Measurements from ENCODE around the gene DDX49.
"Not testable (repeated sequence)": the region's sequence is repeated elsewhere in the genome, so short reads cannot be mapped to it uniquely, and the experiment has no call there.

DDX49 gene

DNA sequence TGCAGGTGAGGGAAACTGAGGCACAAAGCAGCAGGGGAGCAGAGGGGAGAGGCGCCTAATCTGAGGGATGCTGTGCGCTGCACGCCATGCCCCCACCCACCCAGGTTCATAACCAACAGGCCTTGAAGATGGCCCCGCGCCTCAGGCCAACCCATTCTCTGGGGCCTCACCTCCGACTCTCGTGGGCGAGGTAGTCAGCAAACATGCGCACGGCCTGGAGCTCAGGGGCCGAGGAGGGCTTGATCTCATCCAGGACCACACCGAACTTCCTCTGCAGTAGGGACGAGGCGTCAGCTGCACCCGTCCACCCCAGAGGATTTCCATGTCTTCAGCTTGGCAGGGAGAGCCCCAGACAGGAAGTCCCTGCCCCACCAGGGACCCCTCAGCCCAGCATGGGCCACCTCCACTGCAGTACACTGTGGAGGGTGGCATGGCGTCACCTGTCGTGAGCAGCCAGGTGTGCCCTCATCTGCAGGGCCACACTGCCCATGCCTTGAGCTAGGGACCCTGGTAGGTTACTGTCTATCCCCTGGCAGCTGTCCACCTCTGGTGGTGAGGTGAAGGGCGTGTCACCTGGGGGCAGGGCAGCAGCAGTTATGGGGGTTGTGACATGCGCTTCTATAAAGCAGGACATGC is 8.6 kb upstream of the DDX49 start:
- DNase-seq, result no peak

DNA sequence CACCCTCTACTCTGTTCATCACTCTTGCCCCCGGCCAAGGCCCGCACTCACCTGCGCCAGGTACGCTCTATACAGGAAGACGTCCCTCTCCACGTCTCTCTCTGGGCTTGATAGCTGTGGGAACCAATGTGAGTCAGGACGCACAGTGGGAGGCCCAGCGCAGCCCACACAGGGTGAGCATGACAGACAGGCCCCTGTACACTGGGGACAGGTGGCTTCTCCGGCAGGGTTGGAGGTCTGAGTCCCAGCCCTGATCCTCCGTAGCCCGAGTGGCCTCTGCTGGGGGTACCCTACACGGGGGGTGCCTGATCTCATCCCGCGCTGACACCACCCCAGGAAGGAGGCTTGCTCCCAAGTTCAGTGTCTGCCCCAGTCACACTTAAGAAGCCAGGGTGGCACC is 6.6 kb upstream of the DDX49 start:
- no peak for DNase-seq

DNA sequence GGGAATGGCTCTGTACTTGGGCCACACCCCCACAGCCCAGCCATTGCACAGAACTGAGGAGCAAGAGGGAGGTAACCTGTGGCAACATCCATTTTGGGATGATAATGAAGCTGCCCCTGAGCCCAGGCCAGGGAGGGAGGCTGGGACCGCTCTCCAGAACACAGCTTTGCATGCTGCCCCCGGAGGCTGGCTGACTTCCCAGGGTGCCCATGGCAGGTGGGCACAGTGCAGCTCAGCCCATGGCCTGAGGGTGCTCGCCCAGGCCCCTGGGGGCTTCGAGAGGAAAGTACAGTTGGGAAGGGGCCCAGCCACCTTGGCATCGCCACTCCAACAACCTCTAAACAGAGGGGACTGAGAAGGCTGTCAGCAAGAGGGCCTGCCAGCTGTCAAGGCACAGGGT is 6.0 kb upstream of the DDX49 start:
- no peak for DNase-seq

DNA sequence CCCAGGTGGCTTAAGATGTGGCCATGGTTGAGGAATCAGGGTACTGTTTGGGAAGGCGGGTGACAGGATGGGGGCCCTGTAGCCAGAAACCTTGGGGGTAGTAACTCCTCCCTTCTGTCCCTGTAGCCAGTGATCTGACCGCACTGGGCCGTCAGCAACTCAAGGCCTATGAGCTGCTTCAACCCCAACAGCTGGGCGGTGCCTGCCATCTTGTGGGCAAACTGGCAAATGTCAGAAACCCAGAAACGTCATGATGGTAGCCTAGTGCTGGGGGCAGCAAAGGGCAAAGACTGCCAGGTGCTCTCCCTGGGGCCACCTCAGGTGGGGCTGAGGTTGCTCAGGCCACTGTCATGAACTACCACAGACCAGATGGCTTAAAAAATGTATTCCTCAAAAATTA is 3.9 kb upstream of the DDX49 start:
- DNase-seq, result peak; percentile 58 to 66 (median 65)

DNA sequence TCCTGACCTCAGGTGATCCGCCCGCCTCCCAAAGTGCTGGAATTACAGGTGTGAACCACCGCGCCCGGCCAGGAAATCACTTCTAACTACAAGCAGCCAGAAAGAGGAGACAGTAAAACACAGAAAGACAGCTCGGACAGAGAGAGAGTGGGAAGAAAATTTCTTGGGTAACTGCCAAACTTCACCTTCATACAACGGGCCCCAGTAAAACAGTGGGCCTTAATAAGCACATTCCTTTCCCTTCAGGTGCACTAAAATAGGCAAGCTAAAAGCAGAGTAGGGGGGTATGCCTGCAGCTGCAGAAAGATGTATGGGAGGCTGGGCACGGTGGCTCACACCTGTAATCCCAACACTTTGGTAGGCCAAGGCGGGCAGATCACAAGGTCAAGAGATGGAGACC is 1.9 kb upstream of the DDX49 start:
- DNase-seq, result not testable (repeated sequence)

DNA sequence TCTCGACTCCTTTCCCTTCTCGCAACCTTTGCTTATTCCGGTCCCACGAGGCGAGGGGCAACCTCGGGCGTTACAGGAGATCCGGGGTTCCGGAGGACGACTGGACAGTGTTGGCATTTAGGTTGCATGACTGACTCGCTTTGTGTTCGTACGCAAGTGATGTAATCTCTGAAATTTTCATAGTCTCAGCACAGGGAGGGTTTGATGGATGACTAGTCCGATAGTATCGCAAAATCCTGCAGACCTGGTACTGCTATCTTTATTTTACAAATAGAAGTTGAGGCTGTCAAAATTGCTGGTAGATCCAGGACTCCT is 342 bp downstream of the DDX49 start:
- DNase-seq, result peak in 1 of 3 donors; percentile 12

DNA sequence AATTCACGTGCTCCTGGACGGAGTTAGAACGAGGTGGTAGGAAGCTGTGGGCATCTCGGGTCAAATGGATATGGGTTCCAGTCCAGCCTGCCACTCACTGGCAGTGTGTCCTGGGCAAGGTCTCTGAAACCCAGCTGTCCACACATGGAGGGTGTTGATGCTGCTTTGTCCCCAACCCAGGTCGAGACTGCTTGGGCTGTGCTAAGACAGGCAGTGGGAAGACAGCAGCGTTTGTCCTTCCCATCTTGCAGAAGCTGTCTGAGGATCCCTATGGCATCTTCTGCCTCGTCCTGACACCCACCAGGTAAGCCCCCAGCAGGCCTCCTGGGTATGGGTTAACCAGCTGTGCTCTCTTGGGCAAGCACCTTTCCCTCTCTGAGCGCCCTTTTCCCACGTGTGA is 885 bp downstream of the DDX49 start:
- no peak for DNase-seq

DNA sequence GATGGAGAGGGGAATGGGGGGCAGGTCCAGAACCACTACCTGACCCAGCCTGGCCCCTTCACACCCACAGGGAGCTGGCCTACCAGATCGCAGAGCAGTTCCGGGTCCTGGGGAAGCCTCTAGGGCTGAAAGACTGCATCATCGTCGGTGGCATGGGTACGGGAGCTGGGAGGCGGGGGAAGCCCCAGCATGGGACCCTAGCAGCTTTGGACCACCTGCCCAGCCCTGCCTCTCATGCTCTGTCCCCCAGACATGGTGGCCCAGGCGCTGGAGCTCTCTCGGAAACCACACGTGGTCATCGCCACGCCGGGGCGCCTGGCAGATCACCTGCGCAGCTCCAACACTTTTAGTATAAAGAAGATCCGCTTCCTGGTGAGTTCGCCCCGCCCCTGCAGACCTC is 2.1 kb downstream of the DDX49 start:
- no peak for DNase-seq

DNA sequence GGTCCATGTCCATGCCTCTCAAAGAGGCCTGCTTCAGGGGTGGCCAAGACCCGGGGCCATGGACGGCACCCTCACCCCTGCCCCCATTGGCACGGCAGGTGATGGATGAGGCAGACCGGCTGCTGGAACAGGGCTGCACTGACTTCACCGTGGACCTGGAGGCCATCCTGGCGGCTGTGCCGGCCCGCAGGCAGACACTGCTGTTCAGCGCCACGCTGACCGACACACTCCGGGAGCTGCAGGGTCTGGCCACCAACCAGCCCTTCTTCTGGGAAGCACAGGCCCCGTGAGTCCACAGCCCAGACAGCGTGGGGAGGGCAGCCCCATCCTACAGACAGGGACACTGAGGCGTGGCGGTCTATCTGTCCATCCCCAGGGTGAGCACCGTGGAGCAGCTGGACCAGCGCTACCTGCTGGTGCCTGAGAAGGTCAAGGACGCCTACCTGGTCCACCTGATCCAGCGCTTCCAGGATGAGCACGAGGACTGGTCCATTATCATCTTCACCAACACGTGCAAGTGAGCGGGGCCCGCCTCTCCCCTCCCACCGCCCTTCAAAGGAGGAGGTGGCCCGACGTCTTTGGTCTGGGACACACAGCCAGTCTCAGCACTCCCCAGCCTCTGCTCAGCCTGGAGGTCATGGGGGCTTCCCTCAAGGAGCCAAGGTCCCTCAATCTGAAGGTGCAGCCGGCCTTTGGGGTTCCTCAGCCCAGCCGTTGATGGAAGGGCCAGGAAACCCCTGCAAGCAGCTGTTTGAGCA is 2.9 kb downstream of the DDX49 start:
- DNase-seq, result no peak

DNA sequence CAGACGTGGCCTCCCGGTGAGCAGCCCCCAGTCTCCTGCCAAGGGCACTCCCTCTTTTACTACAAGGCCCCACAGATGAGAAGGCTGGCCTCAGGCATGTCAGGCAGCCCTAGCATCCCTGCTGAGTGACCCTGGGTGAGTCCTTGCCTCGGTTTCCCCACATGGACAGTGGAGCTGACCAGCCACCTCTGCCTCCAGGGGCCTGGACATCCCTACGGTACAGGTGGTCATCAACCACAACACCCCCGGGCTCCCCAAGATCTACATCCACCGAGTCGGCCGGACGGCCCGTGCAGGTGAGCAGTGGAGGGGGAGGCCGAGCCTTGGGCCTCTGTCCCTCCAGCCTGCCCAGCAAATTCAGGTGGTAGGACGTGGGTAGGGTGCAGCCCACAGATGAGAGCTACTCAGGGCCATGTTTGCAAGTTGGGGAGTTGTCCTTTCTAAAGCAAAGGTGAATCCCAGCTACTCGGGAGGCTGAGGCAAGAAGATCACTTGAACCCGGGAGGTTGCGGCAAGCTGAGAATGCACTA is 5.2 kb downstream of the DDX49 start:
- DNase-seq, result no peak

DNA sequence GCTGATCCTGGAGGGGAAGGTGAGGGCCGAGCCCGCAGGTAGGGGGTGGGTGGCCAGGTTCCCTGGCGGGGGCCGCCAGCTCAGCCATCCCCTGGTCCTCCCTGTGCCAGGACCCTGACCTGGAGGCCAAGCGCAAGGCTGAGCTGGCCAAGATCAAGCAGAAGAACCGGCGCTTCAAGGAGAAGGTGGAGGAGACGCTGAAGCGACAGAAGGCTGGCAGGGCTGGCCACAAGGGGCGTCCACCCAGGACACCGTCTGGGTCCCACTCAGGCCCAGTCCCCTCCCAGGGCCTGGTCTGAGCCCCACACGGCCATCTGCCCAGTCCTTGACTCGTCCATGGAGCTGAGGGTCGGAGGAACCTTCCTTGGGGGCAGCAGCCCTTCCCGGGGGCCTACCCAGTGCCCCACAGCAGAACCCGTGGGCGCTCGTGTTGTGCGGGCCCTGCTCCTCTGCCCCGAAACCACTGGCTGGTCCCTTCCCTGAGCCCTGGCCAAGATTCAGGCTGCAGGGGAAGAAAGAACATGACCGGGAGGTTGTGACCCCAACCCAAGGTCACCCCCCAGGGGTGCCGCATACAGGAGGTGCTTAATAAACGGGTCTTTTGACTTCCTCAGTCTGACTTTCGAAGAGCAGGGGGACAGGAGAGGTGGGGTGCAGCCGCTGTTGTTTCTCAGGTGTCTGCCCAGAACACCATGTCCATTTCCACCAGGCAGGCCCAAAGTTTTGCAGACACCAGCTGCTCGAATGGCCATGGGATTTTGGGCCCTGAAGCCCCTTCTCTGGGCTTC is 8.7 kb downstream of the DDX49 start:
- DNase-seq, result no peak

DNA sequence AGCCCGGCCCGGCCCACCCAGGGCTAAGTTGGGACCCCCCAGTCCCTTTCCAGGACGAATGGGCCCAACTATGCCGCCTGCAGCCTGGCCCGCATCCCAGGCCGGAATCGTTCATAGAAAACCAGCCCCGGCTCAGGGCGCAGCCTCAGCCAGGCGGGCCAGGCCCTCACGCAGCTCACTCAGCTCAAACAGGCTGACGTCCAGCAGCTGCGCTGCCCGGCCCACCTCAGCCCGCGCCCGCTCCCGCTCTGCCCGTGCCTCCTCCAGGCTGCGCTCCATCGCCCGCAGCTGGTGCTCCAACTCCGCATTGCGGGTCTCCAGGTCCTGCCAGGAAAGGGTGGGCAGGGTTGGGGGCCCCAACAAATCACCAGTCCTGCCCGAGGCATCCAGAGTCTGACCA is 9.8 kb downstream of the DDX49 start:
- DNase-seq, result no peak

DNA sequence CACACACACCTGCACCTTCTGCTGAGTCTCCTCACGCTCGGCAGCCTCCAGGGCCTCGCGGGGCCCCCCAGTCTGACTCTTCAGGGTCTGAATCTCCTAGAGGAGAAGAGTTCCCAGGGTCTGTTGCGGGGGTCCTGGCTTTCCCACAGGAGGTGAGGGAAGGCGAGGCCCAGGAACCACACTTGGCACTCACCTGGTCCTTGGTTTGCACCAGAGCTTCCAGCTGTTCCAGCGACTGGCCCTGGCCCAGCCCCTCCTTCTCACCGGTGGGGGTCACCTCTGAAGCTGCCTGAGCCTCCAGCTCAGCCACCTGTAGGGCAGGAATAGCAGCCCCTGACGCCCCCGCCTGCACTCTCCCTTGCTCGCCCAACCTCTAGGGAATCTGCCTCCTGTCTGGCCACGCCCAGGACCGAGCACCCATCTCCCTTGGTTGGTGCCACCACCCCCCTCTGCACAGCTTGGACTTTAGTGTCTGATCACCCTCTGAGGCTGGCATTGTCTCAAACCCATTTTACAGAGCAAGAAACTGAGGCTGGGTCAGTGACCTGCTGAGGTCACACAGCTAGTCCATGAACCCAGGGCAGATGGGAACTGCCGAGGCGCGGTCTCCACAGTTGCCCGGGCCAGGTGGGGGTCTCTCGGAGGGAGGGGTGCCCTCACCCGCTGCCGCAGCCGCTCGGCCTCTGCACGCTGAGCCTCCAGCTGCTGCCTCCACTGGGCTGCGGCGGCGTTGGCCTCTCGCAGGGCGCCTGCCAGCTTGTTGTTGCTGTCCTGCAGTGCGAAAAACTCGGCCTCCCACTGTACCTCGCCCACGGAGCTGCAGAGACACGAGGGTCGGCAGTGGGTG is 12.0 kb downstream of the DDX49 start:
- DNase-seq, result no peak

DNA sequence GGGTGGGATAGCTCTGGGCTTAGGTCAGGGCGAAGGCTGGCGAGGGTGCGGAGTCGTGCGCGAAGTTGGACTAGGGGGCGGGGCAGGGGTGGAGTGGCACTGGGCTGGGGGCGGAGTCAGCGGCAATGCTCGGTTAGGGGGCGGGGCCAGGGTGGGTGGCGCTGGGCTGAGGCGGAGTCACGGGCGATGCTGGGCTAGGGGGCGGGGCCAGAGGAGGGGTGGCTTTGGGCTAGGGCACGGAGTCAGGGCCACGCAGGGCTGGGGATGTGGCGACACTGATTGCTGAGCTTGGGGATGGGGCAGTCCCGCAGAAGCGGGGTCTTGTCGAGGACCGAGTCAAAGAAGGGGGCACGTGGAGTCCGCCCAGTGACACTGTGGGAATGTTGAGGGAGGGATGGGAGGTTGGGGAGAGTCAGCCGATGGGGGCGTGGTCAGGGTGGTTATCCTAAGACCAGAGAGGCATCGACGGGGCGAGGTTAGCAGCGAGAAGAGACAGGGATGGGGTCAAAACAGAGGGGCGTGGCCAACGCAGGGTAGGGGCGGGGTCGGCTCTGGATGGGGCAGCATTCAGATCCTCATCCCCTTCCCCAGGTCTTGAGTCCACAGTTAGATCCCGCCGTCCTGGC is 12.8 kb downstream of the DDX49 start:
- DNase-seq, result peak; percentile 82 to 97 (median 95)

DNA sequence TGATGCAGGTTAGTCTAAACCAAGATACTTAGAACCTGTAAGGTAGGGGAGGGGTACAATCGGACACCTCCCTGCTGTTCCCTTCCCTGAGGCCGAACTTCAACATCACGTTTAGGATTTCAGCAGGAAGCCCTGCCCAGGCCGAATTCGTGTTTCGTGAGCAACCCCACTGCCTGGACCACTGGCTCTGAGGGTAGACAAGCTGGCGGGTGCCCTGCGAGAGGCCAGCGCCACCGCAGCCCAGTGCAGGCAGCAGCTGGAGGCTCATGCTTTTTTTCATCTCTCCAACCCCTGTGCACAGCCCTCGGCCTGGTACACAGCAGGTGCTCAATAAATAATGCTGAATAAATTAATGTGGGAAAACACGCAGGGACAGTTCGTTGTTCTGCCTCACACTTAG is 13.8 kb downstream of the DDX49 start:
- DNase-seq, result no peak

DNA sequence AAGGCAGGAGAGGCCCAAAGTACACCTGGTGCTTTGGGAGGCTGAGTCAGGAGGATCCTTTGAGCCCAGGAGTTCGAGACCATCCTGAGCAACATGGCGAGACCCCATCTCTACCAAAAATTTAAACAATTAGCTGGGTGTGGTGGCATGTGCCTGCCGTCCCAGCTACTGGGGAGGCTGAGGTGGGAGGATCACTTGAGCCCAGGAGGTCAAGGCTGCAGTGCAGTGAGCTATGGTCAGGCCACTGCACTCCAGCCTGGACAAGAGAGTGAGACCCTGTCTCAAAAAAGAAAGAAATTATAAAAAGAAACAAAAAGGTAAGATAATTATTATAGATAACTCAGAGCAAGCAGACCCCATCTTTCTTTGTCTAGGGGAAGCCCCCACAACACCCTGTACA is 19.6 kb downstream of the DDX49 start:
- DNase-seq, result no peak

DNA sequence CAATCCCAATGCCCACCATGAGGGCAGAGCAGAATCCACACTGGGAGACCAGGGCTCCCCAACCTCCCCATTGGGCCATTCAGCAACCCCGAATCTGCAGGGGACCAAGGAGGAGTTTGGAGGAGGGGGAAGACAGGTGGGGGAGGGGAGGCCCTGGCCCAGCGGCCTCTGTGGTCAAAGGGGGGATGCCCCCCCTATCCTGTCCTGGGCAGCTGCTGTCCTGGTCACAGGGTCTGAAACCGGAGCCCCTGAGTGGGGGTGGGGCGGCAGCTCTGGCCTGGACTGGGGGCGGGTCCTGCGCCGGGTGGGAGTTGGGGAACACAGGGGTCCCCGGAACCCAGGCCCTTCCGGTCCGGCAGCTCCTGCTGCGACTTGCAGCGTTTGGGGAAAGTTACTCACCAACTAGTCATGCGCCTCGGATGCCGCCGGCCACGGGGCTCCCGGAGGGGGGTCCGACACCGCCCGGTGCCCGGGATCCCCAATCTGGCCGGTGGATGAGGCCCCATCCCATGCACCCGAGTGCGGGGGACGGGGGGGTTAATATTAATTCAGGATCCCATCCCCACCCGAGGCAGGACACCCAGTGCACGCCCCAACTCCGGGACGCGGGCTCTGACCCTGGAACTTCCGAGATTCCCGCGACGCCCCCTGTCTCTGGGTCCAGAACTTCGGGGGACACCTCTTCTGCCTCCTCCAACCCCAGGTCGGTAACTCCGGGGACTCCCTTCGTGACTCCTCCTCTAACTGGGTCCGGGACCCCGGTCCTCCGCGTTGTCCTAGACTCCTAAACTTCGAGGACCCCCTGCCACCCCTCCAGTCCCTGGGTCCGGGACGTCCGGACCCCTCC is 20.6 kb downstream of the DDX49 start:
- peak; percentile 61 to 76 (median 61) for DNase-seq

DNA sequence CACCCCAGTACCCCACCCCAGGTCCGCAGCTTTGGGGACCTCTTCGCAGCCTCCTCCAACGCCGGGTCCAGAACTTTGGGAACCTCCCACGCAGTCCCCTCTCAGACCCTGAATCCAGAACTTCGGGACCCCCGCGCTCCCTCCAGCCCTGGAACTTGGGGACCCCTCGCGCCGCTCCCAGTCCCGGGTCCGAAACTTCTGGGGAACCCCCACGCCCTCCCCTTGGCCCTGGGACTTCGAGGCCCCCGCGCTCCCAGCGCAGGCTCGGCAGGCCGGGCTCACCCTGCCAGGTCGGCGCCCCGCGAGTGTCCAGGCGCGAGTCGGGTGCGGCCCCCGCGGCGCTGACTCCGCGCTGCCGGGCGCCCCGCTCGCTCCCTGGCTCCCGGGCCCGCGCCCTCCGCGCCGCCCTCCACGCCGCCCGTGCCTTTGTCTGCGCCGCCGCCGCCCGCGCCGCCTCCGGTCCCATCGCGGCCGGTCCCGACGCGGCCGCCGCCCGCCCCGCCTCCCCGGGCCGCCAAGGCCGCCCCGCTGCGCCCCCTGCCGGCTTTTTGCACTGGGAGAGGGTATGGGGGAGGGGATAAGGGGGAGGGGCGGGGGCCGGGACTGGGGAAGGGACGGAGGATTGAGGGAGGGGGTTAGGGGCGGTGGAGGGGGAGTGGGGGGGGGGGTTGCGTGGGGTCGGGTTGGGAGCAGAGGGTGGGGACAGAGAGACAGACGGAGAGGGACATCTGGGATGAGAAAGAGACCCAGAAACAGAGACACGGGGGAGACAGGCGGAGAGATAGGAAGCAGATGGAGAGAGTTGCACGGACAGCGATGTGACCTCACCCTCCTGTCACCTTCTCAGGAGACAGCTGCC is 21.5 kb downstream of the DDX49 start, which contains the start of gene HOMER3:
Gene HOMER3, minus strand, starts transcription at position 449 of the 859 bp plus-strand sequence. CDS start 2,235 bp downstream, outside the sequence.
- peak; percentile 81 to 96 (median 90) for DNase-seq

DNA sequence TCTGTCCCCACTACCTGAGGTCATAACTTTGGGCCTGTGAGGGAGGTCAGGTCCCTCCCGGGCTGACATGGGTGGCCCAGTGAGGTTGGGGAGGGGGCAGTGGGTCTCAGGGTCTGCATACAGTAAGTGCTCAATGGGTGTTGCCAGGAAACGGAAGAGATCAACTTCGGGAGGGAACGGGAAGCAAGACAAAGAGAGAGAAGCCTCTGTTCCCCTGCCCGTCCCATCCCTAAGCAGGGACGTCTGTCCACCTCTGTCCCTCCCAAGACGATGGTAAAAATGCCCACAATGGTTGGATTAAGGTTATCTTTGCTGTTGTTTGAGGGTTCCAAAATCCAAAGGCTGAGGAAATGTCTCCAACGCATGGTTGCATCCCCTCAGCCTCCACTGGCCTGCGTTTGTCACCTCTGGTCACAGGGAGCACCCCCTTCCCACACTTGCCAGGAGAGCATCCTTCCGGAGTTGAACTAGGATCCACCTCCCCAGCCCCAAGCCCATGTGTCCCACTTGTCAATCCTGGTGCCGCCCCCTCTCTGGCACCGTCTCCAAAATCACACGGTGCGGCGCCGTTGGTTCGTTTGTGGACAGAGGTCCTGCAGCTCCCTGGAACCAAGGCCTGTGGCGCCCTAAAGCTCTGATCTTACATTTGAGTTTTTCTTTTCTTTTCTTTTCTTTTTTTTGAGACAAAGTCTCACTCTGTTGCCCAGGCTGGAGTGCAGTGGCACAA is 22.3 kb downstream of the DDX49 start:
- DNase-seq, result no peak

DNA sequence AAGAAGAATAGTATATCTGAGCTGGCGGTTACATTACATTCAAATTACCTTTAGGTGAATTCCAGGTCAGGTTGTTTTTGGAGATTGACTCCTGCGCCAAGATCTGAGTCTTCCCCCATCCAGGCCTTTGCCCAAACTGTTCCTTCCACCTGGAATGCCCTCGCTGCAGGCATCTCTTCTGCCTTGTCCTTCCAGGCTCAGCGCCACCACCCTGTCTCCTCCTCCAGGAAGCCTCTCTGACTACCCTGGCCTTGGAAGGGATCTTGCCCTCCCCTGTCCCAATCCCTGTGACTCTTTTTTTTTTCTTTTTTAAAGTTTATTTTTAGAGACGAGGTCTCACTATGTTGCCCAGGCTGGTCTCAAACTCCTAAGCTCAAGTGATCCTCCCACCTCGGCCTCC is 23.2 kb downstream of the DDX49 start:
- DNase-seq, result no peak

Data from suppressor macrophage treated with lipopolysaccharide for 1 hour (primary cell).